Endothelial cell of umbilical vein (primary cell): Measurements from ENCODE around the gene MYO7B.

Source experiments
- EZH2 ChIP-seq: IDR thresholded peaks from 2 replicates; pipeline ENCODE4 v1.6.1; 2012; ENCODE audit warnings: borderline replicate concordance, low read depth, mild to moderate bottlenecking, moderate library complexity, low read length, inconsistent platforms; ENCODE audit not compliant: severe bottlenecking
- GATA2 ChIP-seq: IDR thresholded peaks from 2 replicates; pipeline ENCODE4 v1.7.0; 2011; ENCODE audit warnings: low read depth, mild to moderate bottlenecking, moderate library complexity, mixed read lengths, low read length; ENCODE audit not compliant: insufficient read length, insufficient read depth
- MYC ChIP-seq: IDR thresholded peaks from one replicate; pipeline ENCODE4 v1.6.1; 2011; ENCODE audit warnings: mild to moderate bottlenecking, low read depth, low read length
- POLR2A ChIP-seq: IDR thresholded peaks from 2 replicates; pipeline ENCODE4 v1.6.1; 2012; ENCODE audit warnings: low read depth, mild to moderate bottlenecking, control low read depth, low read length
- POLR2AphosphoS5 ChIP-seq: IDR thresholded peaks from 2 replicates; pipeline ENCODE4 v1.6.1; 2012; ENCODE audit warnings: low read depth, mild to moderate bottlenecking, control low read depth, low read length, moderate library complexity; ENCODE audit not compliant: insufficient read depth
- TF ChIP-seq, protein P1 (sequence below), 2 donors: IDR thresholded peaks; 1 replicate in 1 of 2; 2 replicates in 1 of 2; pipeline ENCODE4 v1.5.1; 2011; ENCODE audit warnings: low read length in 2 of 2, mild to moderate bottlenecking in 2 of 2, moderate library complexity in 2 of 2, control low read depth in 1 of 2, inconsistent platforms in 1 of 2, low read depth in 1 of 2; ENCODE audit not compliant: insufficient read depth in 1 of 2; ENCODE audit errors: extremely low read depth in 1 of 2
- TF ChIP-seq, protein P2 (sequence below): IDR thresholded peaks from 2 replicates; pipeline ENCODE4 v1.6.1; 2011; ENCODE audit not compliant: insufficient read depth, insufficient read length

DNA sequence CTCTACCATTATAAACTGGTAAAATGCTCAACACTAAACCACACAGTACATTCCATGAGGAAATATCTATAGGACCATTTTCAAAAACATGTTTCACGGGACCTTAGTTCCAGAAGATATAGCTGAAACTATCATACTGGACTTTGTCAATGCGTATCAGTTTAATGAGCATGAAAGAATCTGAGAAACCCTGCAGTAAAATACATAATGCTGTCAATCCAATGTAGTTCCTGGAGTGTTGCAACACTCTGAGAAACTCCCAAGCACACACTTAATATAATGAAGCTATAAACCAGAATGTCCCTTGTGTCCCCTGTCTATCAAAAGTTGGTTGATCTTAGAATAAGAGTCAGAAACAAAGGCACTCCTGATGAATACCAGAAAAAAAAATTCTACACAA lies 25.4 kb upstream of the MYO7B start:
- TF ChIP-seq, protein P1, sequence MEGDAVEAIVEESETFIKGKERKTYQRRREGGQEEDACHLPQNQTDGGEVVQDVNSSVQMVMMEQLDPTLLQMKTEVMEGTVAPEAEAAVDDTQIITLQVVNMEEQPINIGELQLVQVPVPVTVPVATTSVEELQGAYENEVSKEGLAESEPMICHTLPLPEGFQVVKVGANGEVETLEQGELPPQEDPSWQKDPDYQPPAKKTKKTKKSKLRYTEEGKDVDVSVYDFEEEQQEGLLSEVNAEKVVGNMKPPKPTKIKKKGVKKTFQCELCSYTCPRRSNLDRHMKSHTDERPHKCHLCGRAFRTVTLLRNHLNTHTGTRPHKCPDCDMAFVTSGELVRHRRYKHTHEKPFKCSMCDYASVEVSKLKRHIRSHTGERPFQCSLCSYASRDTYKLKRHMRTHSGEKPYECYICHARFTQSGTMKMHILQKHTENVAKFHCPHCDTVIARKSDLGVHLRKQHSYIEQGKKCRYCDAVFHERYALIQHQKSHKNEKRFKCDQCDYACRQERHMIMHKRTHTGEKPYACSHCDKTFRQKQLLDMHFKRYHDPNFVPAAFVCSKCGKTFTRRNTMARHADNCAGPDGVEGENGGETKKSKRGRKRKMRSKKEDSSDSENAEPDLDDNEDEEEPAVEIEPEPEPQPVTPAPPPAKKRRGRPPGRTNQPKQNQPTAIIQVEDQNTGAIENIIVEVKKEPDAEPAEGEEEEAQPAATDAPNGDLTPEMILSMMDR (IDR thresholded peaks at IDR 0.05; ENCODE audit: extremely low read depth in 1 of 2, insufficient read depth in 1 of 2, low read depth in 1 of 2, low read length in 2 of 2), result no peak
- TF ChIP-seq EZH2 (no peak), MYC (no peak), POLR2A (no peak), GATA2 (no peak), POLR2AphosphoS5 (no peak)
- TF ChIP-seq, protein P2, sequence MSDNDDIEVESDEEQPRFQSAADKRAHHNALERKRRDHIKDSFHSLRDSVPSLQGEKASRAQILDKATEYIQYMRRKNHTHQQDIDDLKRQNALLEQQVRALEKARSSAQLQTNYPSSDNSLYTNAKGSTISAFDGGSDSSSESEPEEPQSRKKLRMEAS, result no peak
